NK-92 (cell line): ENCODE measurements around the gene TRA2A.

Source experiments
- DNase-seq: peaks from one replicate; lab custom pipeline; 2025; ENCODE audit not compliant: unreplicated experiment; lab: John Stamatoyannopoulos, UW

Gene TRA2A

GRCh38 chr7:23471106-23471859 is 60.5 kb downstream of the TRA2A start:
- DNase-seq = no peak

DNA sequence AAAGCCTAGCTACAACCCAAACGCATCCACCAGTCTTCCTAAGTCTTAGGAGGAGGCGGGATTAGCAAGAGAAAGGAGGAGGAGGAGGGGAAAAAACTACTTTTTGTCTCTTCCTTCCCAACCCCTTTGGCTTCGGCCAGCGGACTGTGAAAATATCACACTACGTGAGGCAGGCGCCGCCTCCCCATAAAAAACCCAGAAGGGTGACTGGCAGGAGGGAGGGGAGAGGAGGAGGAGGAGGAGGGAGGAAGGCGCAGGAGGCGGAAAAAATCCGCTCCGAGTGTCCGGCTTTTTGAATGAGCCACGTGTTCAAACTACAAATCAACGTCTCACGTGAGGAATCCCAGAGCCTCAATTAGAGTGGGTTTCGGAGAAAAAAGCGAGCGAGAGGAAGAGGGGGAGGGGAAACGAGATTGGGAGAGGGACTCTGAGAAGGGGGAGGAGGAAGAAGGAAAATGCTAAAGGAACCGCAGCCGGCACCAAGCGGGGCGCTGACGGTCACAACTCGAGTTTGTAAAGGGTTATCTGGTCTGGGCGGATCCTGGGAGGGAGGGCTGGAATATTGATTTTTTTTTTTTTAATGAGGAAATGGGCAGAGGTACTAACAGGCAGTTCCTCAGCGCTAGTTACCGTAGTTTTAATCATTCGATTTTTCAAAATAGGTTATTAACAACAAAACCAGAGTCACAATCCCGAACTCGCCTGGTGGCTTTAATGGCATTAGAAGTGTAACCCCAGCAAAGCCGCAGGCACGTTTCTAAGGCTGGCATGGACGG is 61.3 kb downstream of the TRA2A start, which contains the start of gene IGF2BP3:
Gene IGF2BP3 (minus strand): TSS at position 162 of the 776 bp plus-strand sequence. CDS start 381 bp downstream, outside the sequence.
- DNase-seq = no peak

- no peak for DNase-seq
Observed at GRCh38 chr7:23469961-23470250, 61.9 kb downstream of the TRA2A start.

GRCh38 chr7:23469150-23469960 is 62.4 kb downstream of the TRA2A start:
- no peak for DNase-seq

- no peak for DNase-seq
Observed at GRCh38 chr7:23468526-23469149, 63.1 kb downstream of the TRA2A start.

DNA sequence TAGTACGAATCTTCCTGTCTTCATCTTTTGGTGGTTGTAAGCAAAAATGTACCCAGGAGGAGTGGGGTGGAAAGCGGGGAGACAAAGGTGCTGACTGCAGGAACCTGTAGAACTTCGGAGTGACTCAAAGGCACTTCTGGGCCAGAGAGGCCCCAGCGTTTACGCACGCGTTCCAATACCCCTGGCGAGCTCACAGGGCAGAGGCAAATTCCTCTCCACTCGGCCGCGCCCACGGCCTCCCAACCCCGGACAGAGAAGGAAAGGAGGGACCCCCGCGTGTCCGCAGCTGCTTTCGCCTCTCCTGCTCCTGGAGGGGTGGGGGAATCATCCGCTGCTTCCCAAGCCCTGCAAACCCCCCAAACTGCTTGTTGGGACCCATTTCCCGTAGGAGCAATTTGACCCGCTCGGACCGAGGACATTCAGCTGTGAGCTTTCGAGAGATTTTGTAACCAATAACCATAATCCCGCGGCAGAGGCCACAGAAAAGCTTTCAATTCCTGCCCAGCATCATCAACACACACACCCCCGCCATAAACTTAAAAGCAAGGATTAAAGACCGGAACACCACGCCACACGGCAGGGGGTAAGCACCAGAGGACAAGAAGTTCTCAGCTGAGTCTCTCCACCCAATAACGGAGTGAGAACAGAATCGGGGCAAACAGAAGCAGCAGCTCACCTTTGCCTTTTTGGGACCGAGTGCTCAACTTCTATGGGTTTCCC is 63.8 kb downstream of the TRA2A start:
- no peak for DNase-seq

DNA sequence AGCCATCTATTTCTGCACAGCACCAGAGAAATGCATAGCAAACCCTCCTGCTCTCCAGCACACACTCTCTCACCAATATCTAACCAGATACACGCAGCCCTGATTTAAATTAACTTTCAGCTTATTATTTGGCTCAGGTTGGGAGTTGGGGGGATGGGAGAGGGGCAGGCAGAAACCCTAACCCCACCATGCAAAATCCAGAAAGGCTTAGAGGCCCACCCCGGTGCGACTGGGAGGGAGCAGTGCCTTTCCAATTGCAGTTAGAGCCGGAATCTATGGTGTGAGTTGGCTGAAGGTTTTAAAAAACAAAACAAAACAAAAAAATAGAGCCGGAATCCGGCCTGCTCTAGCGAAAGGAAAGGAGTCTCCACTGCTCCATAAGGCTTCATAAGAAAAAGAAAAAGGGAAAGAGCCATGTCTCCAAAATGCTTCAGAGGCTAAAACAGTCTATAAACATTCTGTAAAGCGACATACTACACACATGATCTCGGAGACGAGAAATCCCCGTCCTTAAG is 64.4 kb downstream of the TRA2A start:
- no peak for DNase-seq

- no peak for DNase-seq
Observed at GRCh38 chr7:23462846-23463245, 68.9 kb downstream of the TRA2A start.

DNA sequence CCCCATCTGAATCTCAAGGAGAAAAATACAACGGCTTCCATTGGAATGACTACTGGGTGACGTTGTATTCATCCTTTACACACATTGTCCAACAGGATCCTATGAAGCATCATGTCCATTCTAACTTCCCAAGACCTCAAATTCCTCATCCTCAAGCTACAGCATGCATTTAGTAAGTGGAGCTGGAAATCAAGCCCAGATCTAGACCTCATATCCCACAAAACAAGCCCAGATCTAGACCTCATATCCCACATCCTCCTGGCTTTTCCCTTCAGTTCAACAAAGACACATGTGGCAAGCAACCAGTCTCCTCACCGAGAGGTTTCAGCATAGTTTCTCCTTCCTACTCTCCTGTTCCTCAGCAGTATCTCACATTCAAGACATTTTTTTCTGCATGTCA is 73.7 kb downstream of the TRA2A start:
- DNase-seq = no peak

- DNase-seq = no peak
Observed at GRCh38 chr7:23456093-23456492, 75.7 kb downstream of the TRA2A start.

- no peak for DNase-seq
Observed at GRCh38 chr7:23454881-23455526, 76.8 kb downstream of the TRA2A start.
